Measurements from ENCODE around the gene UBE3D. TPM values are rescaled to one million over a fixed set of nuclear protein-coding genes. Genes with fewer than 3 reads are reported as not detected.

UBE3D gene
- total RNA-seq, 4 donors from 2014 or later: 4.0 to 13.2 (median 9.5) TPM

DNA sequence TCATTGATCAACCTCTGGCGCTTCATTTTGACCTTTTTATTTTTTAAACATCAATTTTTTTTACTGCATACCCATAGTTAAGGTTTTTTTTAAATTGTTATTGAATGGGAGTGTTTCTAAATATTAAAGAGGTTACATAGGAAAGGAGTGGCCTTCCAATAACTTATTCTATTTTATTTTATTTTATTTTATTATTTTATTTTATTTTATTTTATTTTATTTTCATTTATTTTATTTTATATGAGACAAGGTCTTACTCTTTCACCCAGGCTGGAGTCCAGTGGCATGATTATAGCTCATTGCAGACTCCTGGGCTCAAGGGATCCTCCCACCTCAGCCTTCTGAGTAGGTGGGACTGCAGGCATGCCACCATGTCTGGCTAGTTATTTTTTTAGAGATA is 32.0 kb upstream of the UBE3D start:
- no peak overlapping the region for H3K27ac ChIP-seq
- DNase-seq: no peak
- TF ChIP-seq, protein P1, sequence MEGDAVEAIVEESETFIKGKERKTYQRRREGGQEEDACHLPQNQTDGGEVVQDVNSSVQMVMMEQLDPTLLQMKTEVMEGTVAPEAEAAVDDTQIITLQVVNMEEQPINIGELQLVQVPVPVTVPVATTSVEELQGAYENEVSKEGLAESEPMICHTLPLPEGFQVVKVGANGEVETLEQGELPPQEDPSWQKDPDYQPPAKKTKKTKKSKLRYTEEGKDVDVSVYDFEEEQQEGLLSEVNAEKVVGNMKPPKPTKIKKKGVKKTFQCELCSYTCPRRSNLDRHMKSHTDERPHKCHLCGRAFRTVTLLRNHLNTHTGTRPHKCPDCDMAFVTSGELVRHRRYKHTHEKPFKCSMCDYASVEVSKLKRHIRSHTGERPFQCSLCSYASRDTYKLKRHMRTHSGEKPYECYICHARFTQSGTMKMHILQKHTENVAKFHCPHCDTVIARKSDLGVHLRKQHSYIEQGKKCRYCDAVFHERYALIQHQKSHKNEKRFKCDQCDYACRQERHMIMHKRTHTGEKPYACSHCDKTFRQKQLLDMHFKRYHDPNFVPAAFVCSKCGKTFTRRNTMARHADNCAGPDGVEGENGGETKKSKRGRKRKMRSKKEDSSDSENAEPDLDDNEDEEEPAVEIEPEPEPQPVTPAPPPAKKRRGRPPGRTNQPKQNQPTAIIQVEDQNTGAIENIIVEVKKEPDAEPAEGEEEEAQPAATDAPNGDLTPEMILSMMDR (IDR thresholded peaks at IDR 0.05): no peak
- TF ChIP-seq POLR2A (IDR thresholded peaks at IDR 0.05): no peak
- H3K27me3 ChIP-seq: no peaks in the 10 kb centered on the region
- H3K36me3 ChIP-seq: peaks cover 0 to 11% (median 0%) of the 10 kb centered on the region in 3 donors
- no peaks in the 10 kb centered on the region for H3K9me3 ChIP-seq
- no peaks in the 10 kb centered on the region for H3K4me1 ChIP-seq
- no peak overlapping the region for H3K4me3 ChIP-seq

DNA sequence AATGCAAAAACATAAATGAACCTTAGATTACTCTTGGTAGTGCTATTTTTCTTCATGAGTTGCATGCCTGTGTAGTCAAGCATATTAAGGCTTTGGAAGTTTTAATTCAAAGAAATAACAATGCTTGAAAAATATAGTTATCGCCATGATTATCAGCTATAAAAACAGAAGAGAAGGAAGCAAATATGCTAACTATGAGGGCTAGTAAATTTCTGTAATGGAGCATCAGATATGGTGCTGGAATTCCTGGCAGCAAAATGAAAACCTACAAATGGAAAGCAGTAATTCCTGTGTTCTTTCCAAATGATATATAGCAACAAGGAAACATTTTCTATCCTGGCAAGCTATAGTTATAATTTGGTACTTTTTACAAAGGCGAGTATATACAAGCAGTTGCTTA is 31.6 kb upstream of the UBE3D start:
- Histone ChIP-seq H3K27ac (no peak overlapping the region), H3K4me3 (no peak overlapping the region), H3K27me3 (no peaks in the 10 kb centered on the region), H3K9me3 (no peaks in the 10 kb centered on the region), H3K36me3 (peaks cover 0 to 11% (median 0%) of the 10 kb centered on the region in 3 donors), H3K4me1 (no peaks in the 10 kb centered on the region)
- DNase-seq: no peak
- TF ChIP-seq, protein P1 (IDR thresholded peaks at IDR 0.05): no peak
- no peak for TF ChIP-seq POLR2A (IDR thresholded peaks at IDR 0.05)

DNA sequence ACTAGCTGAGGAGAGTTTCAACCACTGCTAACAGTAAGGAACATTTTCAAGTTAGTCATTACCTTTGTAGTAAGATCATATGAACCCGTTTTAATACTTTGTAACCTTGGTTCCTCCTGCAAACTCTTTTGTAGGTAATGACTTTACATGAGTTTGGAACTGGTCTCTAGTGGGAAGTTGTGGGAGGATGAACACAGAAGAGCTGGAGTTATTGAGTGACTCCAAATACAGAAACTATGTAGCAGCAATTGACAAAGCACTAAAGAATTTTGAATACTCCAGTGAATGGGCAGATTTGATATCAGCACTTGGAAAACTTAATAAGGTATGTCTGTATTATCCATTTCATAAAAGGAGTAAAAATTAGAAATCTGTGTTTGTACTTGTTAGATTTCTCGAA is 31.1 kb upstream of the UBE3D start:
- no peaks in the 10 kb centered on the region for H3K27me3 ChIP-seq
- no peaks in the 10 kb centered on the region for H3K9me3 ChIP-seq
- peaks cover 0 to 11% (median 0%) of the 10 kb centered on the region in 3 donors for H3K36me3 ChIP-seq
- TF ChIP-seq POLR2A (IDR thresholded peaks at IDR 0.05): no peak
- TF ChIP-seq, protein P1 (IDR thresholded peaks at IDR 0.05): no peak
- H3K4me1 ChIP-seq: no peaks in the 10 kb centered on the region
- no peak overlapping the region for H3K27ac ChIP-seq
- no peak overlapping the region for H3K4me3 ChIP-seq
- no peak for DNase-seq

DNA sequence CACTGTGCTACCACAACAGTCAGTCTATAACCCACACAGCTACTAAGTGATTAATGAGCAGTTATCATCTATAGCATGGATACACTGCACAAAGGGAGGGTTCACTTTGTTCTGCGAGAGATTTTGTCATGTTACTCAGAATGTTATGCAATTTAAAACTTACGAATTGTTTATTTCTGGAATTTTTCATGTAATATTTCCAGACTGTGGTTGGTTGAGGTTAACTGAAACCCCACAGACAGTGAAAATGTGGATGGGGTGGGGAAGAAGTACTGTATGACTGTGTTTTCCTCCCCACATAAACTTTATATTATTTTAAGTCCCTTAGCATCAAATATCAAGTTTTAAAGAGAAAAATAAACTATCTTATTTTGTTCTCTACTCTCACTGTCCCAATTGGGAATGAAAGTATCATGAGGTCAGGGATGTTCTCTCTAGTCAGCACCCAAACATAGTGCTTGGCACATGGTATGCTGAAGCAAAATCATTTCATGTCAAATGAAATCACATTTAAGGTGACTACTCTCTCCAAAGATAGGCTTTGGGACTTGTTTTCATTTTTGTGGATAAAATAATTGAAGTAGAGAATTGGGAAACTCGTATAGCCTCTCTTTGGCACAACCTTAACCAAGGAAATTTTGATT is 27.2 kb upstream of the UBE3D start:
- H3K4me3 ChIP-seq: no peak overlapping the region
- no peaks in the 10 kb centered on the region for H3K4me1 ChIP-seq
- no peaks in the 10 kb centered on the region for H3K36me3 ChIP-seq
- no peak overlapping the region for H3K27ac ChIP-seq
- H3K27me3 ChIP-seq: no peaks in the 10 kb centered on the region
- H3K9me3 ChIP-seq: no peaks in the 10 kb centered on the region
- no peak for DNase-seq
- TF ChIP-seq POLR2A (IDR thresholded peaks at IDR 0.05): no peak
- TF ChIP-seq, protein P1 (IDR thresholded peaks at IDR 0.05): no peak

DNA sequence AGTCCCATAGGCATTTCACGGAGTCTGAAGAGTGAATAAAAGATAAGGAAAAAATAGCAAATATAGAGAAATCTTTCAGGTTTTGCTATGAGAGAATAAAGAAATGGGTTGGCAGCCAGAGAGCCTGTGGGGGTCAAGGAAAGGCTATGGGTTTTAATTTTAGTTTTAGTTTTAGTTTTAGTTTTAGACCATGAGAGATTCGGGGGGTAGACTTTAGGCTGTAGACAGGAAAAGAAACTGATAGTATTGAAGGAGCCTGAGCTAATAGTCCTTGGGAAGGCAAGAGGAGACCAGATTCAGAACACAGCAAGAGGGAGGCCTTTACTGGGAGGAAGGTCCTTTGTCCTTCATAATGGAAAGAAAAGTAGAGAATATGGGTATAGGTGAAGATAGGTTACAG is 21.1 kb upstream of the UBE3D start:
- H3K36me3 ChIP-seq: no peaks in the 10 kb centered on the region
- no peak for DNase-seq
- H3K9me3 ChIP-seq: no peaks in the 10 kb centered on the region
- TF ChIP-seq, protein P1 (IDR thresholded peaks at IDR 0.05): no peak
- no peak for TF ChIP-seq POLR2A (IDR thresholded peaks at IDR 0.05)
- no peaks in the 10 kb centered on the region for H3K4me1 ChIP-seq
- no peaks in the 10 kb centered on the region for H3K27me3 ChIP-seq
- no peak overlapping the region for H3K4me3 ChIP-seq
- no peak overlapping the region for H3K27ac ChIP-seq

DNA sequence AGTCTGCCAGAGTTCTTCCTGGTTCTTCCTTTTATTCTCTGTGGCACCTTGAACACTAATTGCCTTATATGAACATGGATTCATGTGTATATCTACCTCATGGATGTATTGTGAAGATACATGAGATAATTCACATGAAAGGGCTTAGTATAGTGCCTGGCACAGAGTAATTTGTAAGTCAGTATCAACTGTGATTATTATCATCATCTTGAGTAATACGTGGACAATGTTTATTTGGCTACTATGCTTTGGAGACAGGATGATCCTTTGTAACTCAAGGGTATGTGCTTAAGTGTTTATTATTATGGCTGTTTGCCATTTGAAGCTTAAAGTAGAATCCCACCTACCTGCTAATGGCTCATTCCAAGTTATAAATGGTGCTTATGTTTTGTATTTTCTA is 17.8 kb upstream of the UBE3D start:
- DNase-seq: no peak
- Histone ChIP-seq H3K4me3 (no peak overlapping the region), H3K4me1 (no peaks in the 10 kb centered on the region), H3K27ac (no peak overlapping the region), H3K36me3 (no peaks in the 10 kb centered on the region), H3K9me3 (no peaks in the 10 kb centered on the region), H3K27me3 (no peaks in the 10 kb centered on the region)
- TF ChIP-seq, protein P1 (IDR thresholded peaks at IDR 0.05): no peak
- no peak for TF ChIP-seq POLR2A (IDR thresholded peaks at IDR 0.05)

Measured in Peyer's patch (tissue), 4 donors.